Duodenal mucosa (tissue), 2 donors: ENCODE measurements around the gene ZNG1F.
"Not testable (repeated sequence)": the region's sequence is repeated elsewhere in the genome, so short reads cannot be mapped to it uniquely, and the experiment has no call there.

Source experiments
- H3K27ac ChIP-seq: one replicate; pipeline ENCODE4 v1.7.0; 2013; ENCODE audit warnings: low read depth, low read length
- H3K27me3 ChIP-seq, 2 donors: one replicate each; pipeline ENCODE4 v1.7.0; 2013; ENCODE audit warnings: low read length in 2 of 2, control low read depth in 1 of 2; ENCODE audit not compliant: insufficient read depth in 2 of 2, control insufficient read depth in 1 of 2
- H3K36me3 ChIP-seq, 2 donors: one replicate each; pipeline ENCODE4 v1.7.0; 2013; ENCODE audit warnings: low read length in 2 of 2, control low read depth in 1 of 2; ENCODE audit not compliant: insufficient read depth in 2 of 2, control insufficient read depth in 1 of 2
- H3K4me1 ChIP-seq, 2 donors: one replicate each; pipeline ENCODE4 v1.7.0; 2013; ENCODE audit warnings: low read length in 2 of 2, control low read depth in 1 of 2; ENCODE audit not compliant: insufficient read depth in 2 of 2, control insufficient read depth in 1 of 2
- H3K4me3 ChIP-seq, 2 donors: one replicate each; pipeline ENCODE4 v1.7.0; 2013; ENCODE audit warnings: low read length in 2 of 2, low read depth in 1 of 2
- H3K9ac ChIP-seq, 2 donors: one replicate each; pipeline ENCODE4 v1.7.0; 2013; ENCODE audit warnings: low read length in 2 of 2, low read depth in 1 of 2
- H3K9me3 ChIP-seq, 2 donors: one replicate each; pipeline ENCODE4 v1.7.0; 2013; ENCODE audit warnings: low read length in 2 of 2, control low read depth in 1 of 2; ENCODE audit not compliant: control insufficient read depth in 1 of 2

Gene ZNG1F

GRCh38 chr9:41189217-41189616 lies at the start of gene ZNG1F:
Gene ZNG1F, minus strand, starts transcription at chr9:41189317. Its CDS starts 59 bp downstream, at chr9:41189258.
- H3K27ac ChIP-seq, H3K27me3 ChIP-seq, H3K4me3 ChIP-seq, H3K9ac ChIP-seq, H3K36me3 ChIP-seq, H3K9me3 ChIP-seq, H3K4me1 ChIP-seq: not testable (repeated sequence)

GRCh38 chr9:41237110-41237749 lies 48.1 kb upstream of the ZNG1F start:
- not testable (repeated sequence) for H3K4me1 ChIP-seq, H3K9me3 ChIP-seq, H3K4me3 ChIP-seq, H3K9ac ChIP-seq, H3K27me3 ChIP-seq, H3K27ac ChIP-seq, H3K36me3 ChIP-seq

GRCh38 chr9:41236486-41237109 lies 47.5 kb upstream of the ZNG1F start:
- H3K27ac ChIP-seq, H3K4me1 ChIP-seq, H3K9ac ChIP-seq, H3K27me3 ChIP-seq, H3K4me3 ChIP-seq, H3K9me3 ChIP-seq, H3K36me3 ChIP-seq: not testable (repeated sequence)

- H3K4me3 ChIP-seq, H3K9me3 ChIP-seq, H3K27me3 ChIP-seq, H3K36me3 ChIP-seq, H3K27ac ChIP-seq, H3K4me1 ChIP-seq, H3K9ac ChIP-seq: not testable (repeated sequence)
Observed at GRCh38 chr9:41234811-41235805, 46.0 kb upstream of the ZNG1F start.

- not testable (repeated sequence) for H3K4me1 ChIP-seq, H3K27ac ChIP-seq, H3K27me3 ChIP-seq, H3K9ac ChIP-seq, H3K36me3 ChIP-seq, H3K4me3 ChIP-seq
- H3K9me3 ChIP-seq = peaks cover 10 to 17% of the 10 kb centered on the region in 2 donors
Observed at GRCh38 chr9:41234221-41234620, 45.1 kb upstream of the ZNG1F start.

- H3K4me1 ChIP-seq, H3K9ac ChIP-seq, H3K36me3 ChIP-seq, H3K27me3 ChIP-seq, H3K27ac ChIP-seq, H3K4me3 ChIP-seq: not testable (repeated sequence)
- H3K9me3 ChIP-seq = peaks cover 11 to 19% of the 10 kb centered on the region in 2 donors
Observed at GRCh38 chr9:41232326-41232725, 43.2 kb upstream of the ZNG1F start.

GRCh38 chr9:41230418-41230817 lies 41.3 kb upstream of the ZNG1F start:
- not testable (repeated sequence) for H3K4me3 ChIP-seq, H3K4me1 ChIP-seq, H3K27me3 ChIP-seq, H3K27ac ChIP-seq, H3K36me3 ChIP-seq, H3K9ac ChIP-seq
- peaks cover 11% of the 10 kb centered on the region in 2 donors for H3K9me3 ChIP-seq

- H3K4me1 ChIP-seq = no peaks in the 10 kb centered on the region
- H3K9me3 ChIP-seq = peaks cover 11% of the 10 kb centered on the region in 2 donors
- H3K27me3 ChIP-seq = no peaks in the 10 kb centered on the region
- H3K27ac ChIP-seq = no peak overlapping the region
- no peak overlapping the region for H3K9ac ChIP-seq
- H3K36me3 ChIP-seq = peaks cover 0 to 3% of the 10 kb centered on the region in 2 donors
- peak overlapping the region in 1 of 2 donors; percentile 24 for H3K4me3 ChIP-seq
Observed at GRCh38 chr9:41229408-41230401, 40.6 kb upstream of the ZNG1F start.

- not testable (repeated sequence) for H3K4me3 ChIP-seq, H3K9me3 ChIP-seq, H3K9ac ChIP-seq, H3K4me1 ChIP-seq, H3K27me3 ChIP-seq, H3K27ac ChIP-seq, H3K36me3 ChIP-seq
Observed at GRCh38 chr9:41219831-41220230, 30.7 kb upstream of the ZNG1F start.
